GM21360 (cell line): ENCODE measurements around the gene GRID2.

Source experiments
- ATAC-seq: cut with Tn5 transposase; IDR thresholded peaks from one replicate; pipeline ENCODE4 v1.9.1; 2021; ENCODE audit warnings: mild to moderate bottlenecking, moderate library complexity; ENCODE audit not compliant: unreplicated experiment

GRID2 gene

DNA sequence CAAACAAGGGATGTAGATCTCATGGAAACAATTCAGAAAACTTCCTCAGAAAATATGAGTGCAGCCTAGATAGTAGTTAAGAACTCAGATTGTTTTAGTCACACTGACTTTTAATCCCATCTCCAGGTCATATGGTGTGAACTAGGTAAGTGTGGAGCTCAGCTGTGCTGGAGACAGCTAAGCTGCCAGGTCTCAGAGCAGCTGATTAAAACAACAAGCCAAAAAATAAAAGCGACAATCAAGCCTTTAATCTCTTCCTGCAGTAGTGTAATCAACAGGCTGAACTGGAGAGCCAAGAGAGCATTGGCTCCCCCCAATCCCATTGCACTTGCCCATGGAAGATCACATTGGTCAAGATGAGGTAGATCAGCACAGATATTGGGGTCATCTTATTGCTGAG, 1426.5 kb downstream of the GRID2 start:
- no peak for ATAC-seq

DNA sequence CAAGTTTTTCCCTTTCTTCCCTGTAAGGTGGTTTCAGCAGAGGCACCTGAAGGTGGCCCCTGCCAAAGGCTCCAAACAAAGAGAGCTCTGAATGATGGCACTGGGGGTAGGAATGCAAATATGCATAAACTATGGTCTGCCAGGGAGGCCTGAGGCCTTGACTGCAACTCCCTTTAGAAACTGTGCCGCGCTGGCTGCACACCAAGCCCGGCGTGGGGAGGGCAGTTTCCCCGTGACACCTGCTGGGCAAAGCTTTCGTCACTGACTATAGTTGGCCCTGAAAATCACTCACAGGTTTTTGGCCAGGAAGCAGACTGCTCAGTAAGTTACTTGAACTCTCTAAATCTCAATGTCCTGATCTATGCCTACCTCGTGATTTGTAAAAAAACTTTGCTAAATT, 1427.0 kb downstream of the GRID2 start:
- no peak for ATAC-seq

DNA sequence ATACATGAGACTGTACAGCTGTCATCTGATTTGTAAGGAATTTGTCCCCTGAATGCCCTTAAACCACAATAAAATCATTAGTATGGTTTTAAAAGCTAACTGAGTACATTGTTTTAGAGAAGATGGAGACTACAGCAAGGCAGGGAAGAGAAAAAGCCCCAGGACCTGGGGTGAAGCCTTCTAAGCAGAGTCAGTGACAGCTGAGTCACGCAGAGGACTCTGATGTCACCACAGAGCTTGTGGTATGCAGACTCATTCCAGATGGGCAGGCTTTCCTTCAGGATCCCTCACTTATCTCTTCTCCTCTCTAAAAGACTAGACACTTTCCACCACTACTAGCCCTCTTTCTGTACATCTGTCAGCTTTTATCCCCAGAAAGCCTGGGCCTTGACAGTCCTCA, 1427.7 kb downstream of the GRID2 start:
- ATAC-seq, result peak; percentile 60

DNA sequence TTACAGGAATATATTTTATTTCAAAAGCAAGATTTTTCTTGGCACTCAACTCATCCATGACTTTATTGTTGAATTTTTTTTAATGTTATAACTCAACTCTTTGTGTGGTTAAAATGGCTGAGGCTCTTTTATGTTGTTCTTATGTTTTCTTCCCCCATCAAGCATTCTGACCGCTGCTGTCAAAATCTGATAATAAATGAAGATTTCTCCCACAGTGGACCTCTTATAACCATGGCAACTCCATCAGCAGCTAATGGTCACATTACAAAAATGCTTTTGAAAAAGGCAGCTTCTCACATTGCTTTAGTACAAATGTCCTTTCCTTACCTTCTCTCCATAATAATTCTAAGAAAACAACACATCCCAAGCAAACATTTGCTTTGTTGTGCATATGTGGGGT, 1428.7 kb downstream of the GRID2 start:
- ATAC-seq, result no peak

DNA sequence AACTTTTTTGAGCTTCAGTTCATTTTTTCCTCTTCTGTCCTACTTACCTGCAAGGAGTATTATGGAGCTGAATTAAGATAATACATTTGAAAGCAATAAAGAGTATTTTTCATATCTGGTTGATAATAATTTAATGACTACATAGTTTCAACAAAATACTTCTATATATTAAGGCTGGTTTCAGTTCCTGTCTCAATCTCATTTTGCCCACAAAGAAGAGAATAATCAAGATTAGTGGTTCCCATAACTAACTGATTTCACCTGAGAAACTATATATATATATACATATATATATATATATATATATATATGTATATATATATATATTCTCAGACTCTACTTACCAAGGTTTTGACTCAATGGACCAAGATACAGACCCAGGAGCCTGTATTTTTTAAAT, 1437.1 kb downstream of the GRID2 start:
- no peak for ATAC-seq

DNA sequence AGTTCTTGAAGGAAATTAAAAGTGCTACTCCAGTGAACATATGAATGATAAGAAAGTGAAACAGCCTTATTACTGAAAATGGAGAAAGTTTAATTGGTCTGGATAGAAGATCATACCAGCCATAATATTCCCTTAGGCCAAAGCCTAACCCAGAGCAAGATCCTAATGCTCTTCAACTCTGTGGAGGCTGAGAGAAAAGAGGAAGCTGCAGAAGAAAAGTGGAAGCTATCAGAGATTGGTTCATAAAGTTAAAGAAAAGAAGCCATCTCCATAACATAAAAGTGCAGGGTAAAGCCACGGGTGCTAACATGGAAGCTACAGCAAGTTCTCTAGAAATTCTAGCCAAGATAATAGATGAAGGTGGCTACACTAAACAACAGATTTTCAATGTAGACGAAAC, 1439.3 kb downstream of the GRID2 start:
- ATAC-seq, result no peak

DNA sequence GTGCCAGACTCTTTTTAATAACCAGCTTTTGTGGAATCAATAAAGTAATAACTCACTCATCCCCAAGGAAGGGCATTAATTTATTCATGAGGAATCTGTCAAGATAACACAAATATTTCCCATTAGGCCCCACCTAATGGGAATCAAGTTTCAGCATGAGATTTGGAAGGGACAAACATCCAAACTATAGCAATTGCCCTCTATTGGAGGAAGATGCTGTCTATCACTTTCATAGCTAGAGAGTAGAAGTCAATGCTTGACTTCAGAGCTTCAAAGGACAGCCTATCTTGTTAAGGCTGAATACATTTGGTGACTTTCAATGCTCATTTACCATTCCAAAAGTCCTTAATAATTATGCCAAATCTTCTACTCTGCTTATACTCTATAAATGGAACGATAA, 1439.9 kb downstream of the GRID2 start:
- ATAC-seq, result no peak

DNA sequence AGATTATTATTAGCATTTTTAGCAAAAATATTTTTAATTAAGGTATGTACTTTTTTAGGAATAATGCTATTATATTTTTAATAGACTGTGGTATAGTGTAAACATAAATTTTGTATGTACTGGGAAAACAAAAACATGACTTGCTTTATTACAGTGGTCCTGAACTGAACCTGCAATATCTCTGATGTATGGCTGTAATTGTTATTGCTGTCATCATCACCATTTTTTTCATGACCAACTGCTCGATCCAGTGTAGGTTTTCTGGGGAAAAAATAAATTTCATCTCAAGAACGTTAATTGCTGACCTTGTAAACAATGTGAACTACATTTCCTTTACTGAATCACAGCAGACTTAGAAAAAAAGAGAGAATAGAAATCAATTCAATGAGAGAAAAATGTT, 1441.2 kb downstream of the GRID2 start:
- no peak for ATAC-seq

DNA sequence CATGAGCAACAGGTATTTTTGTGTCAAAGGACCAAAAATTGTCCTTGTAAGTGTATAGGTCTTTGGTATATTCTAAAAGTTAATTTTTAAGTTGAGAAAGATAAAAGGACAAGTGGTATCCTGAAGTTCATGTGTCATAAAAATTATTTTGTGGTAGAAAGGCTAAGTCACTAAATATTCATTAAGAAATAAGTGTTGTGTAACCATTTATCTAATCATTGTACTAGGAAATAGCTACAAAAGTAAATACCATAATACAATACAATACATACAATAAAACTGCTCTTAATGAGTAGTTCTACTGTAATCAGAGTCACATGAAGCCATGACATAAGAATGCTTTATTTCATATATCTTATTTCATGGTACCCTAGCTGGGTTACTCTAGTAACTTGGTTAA, 1442.3 kb downstream of the GRID2 start:
- ATAC-seq, result no peak

DNA sequence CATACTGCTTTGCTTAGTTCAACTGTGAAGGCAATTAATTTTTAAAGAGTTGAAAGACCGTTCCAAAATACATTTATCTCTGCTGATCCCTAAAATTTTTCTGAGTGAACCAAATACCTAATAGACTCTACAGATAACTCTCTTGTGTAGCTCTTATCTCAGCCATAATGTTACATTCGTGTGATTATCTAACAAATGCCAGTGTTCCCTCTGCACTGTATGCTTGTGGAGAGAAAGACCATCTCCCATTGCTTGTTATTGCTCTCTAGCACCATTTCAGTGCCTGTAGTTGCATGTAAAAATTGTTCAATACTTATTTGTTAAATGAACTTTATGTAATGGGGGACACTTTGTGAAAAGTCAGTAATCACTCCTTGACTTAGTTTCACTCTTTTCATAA, 1443.5 kb downstream of the GRID2 start:
- no peak for ATAC-seq

DNA sequence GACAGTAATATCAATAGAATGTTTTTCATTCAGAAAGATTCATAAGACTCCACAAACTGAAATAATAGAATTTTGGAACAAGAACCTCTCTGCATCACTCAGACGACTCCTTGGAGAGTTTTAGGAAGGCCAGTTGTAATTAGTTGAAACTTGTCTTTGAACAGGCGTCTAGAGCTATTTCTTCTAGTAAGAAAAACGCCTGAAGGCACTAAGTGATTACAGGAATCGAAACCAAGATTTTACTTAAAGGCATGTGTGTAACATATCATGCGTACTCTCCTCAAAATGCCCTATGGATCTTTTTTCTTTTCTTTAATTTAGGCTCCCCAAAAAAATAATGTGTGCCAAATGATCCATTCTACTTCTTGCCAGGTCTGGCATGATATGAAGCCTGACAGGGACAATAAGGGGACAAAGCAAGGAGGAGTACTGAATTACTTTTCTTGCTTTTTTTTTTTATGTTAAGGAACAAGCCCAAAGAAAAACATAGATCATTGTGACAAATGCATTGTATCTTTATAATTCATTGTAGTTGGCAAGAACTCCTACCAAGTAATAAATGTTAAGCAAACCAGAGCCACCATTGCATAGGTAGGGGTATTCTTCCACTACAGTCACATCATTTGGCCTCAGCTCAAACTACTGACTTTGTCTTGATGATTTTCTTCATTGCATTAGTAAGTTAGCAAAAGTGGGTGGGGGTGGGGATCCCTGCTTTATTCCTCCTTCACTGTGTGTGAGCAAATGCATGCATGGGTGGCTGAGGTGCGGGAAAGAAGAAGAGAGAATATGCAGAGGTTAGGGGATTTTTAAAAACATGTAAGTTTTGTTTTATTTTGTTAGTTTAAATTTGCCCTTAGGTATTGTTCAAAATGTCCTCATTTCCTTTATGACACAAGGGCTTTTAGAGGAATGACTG, 1444.9 kb downstream of the GRID2 start:
- peak; percentile 33 for ATAC-seq

DNA sequence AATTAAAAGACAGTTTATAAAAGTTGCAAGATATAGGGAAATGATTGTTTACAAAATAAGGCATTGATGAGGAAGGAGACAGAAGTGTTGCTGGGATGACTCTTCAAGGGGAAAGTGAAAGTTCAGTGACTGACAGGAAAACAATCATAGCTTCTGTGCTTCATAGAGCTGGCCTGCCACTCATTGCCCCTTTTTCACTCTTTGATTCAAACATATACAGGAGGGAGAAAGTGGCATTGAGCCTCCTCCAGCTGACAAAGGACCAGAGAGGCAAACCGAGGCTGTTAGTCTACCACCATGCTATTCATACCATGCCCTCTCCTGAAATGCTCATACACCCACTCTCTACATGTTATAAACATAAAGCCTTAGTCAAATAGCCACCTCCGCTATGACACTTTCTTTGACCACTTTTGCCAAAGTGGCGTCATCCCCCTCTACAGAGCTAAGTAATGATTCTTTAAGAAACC, 1445.6 kb downstream of the GRID2 start:
- ATAC-seq, result peak; percentile 78

DNA sequence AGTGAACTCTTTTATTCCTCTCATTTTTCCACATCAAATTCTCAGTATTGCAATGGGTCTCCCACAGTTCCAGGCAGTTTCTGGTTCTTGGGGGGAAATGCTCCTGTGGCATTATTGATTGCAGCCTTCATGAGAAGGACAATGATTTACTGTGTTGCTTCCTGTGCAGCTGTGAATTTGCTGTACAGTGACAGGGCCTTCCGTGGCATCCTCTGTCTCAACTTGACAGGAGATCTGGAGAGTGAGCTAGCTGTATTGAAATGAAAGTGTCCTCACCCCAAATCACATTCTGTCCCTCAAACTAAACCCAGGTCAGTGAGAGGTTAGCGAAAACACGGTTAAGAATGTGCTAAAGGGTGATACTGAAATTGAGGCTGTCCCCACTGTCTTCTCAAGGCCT, 1447.6 kb downstream of the GRID2 start:
- ATAC-seq, result no peak

DNA sequence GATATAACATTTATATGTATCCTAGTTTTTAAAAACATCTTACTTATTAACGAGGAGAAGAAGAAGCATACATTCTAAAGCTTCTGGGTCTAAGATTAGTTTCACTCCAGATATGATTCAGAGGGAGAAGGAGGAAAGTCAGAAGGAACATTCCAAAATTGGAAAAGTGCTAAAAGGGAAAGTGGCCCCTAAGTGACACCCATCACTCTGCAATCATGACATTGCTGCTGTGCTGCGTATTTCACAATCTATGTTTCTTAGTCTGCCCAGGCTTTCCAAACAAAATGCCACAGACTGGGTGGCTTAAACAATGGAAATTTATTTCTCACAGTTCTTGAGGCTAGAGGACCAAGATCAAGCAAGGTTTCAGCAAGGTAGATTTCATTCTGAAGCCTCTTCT, 1452.3 kb downstream of the GRID2 start:
- no peak for ATAC-seq

DNA sequence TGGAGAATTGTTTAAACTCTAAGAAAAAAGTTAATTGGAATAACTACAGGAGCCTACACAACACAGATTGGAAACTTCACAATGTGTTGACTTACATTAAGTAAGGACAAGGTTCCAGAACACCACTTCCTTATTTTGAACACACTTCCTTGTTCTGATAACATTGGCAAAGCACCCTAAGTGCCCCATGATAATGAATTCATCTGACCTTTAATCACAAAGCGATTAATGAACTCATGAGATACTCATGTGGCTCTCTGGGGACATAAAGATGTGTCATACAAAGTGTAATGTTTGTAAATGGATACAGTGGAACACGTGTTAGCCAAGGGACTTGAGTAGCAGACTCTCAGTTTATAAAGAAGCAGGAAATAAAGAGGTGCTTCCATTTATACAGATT, 1455.7 kb downstream of the GRID2 start:
- ATAC-seq, result no peak

DNA sequence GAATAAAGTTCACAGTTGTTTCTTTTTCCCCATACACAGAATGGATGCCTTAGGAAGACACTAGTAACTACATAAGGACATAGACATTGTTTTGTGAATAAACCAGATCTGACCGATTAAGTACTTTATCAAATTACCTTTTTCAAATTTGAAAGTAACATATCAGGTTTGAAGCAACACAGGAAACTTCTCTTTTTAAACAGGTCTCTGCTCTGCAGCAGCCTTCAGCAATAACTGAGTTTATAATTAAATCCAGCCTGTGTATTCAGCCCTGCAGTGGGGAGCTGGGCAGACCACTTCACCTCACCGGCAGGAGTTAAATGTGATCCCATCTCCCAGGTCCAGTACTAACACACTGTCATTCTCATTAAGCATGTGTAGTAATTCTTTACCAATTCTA, 1456.5 kb downstream of the GRID2 start:
- ATAC-seq, result no peak

DNA sequence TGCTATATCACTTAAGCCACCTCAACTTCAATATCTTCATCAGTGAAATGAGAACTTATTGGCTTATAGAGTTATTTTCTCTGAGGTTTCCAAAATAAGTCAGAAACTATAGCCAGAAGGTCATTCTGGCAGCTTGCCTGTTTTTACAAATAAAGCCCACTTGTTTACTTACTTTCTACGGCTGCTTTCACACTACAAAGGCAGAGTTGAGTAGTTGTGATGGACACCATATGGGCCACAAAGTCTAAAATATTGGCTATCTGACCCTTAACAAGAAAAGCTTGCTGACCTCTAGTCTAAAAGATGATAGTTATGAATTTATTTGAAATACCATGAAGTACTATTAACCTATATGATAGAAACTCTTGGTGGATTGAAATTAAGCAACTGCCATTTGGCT, 1457.5 kb downstream of the GRID2 start:
- ATAC-seq, result no peak

DNA sequence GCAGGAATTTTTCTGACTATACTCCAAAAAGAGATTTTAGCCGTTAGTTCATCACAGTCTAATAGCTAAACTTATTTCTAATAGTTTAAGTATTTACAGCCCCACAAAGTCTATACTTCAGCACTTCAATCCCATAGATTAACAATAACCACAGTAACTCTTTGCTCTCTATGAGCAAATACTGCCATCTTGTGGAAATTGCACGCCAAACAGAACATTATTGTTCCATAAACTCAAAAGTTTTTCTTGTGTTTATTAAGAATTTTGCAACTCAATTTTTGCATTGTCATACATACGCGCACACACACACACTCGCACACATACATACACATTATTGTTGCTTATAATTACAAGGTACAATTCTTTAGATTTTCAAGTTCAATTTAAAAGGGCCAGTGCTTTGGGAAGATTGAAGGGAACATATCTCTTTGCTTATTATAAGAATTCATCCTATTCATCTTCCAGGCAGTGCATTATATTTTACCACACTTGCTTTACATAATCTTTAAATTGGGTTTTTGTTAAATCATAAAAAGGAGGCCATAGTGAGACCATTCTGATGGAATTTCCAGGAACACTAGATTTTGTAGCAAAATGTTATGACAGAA, 1461.0 kb downstream of the GRID2 start:
- ATAC-seq, result peak; percentile 69

DNA sequence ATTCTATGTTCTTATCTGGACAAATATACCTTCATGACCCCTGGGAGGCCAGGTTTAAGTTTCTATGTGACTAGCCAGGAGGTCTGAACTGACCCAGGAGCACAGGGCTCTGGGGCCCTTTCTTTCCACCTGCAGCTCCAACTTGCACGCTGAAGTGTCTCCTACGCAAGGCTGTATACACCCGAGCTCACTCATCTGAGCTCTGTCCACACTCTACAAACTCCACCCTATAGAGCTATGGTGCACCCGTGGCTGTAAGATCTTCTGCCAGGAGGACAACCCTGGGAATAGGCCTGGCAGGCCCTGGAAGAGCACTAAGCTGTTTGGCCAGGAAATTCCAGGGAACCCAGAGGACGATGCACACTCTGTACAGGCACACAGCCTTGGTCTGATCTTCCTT, 1464.2 kb downstream of the GRID2 start:
- no peak for ATAC-seq

DNA sequence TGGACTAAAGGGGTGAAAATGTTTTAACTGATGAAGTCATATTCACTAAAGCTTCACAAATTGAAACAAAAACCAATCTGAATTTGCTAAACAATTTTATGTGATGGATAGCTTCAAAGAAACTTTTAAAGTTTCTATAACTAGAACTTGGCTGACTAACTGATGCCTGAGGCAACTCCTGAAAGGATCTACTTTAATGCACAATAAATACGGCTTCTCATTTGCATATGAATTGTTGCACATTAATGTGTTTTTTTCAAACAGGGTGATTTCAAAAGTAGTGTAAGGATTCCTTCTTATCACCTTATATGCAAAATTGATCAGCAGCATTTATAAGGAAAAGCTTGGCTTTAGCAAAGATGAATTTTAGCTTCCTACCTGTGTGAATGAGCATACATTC, 1466.4 kb downstream of the GRID2 start:
- no peak for ATAC-seq

DNA sequence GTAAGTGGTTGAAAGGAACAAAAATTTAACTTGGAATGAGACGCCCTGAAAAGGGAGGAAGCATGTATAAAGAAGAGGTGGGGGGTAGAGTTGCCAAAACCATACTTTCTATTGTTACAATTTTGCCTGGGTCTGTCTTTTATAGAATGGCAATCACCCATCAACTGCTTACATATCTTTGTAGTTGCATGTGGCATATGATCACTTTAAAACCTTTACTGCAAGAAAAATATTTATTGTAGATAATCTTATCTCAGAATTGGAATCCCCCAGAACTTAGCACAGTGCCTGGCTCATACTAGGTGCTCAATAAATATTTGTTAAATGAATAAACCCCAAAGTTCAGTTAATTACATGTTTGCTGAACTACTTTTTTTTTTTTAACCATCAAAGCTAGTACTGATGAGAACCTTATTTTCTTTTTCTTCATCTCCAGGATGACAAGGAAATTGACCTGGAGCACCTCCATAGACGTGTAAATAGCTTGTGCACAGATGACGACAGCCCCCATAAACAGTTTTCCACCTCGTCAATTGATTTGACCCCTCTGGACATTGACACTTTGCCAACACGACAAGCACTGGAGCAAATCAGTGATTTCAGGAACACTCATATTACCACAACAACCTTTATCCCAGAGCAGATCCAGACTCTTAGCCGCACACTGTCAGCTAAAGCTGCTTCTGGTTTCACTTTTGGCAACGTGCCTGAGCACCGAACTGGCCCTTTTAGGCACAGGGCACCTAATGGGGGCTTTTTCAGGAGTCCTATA, 1468.1 kb downstream of the GRID2 start:
- no peak for ATAC-seq

DNA sequence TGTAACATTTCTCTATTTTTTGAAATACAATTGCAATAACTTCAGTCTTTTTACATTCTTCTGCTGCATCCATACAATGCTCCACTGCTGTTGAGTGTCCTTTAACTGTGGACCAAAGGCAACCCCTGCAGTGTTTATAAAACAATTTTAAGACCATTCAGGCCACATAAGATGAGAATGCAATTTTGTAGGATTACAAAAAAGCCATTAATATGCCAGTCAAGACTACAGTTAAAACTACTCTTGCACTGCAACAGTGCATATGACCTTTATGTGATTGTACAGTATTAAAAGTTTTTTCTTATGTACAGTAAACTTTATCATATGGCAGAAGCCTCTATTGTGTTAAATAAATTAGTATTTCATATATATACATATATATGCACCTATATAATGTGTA, 1469.1 kb downstream of the GRID2 start:
- ATAC-seq, result no peak
